SHP77 (cell line): ENCODE data around the gene BAD.
"Not testable (repeated sequence)": the region's sequence is repeated elsewhere in the genome, so short reads cannot be mapped to it uniquely, and the experiment has no call there.

Experiments
- DNase-seq, 2 experiments: peaks; one replicate each; lab custom pipeline; 2025; lab: John Stamatoyannopoulos, UW

BAD gene

DNA sequence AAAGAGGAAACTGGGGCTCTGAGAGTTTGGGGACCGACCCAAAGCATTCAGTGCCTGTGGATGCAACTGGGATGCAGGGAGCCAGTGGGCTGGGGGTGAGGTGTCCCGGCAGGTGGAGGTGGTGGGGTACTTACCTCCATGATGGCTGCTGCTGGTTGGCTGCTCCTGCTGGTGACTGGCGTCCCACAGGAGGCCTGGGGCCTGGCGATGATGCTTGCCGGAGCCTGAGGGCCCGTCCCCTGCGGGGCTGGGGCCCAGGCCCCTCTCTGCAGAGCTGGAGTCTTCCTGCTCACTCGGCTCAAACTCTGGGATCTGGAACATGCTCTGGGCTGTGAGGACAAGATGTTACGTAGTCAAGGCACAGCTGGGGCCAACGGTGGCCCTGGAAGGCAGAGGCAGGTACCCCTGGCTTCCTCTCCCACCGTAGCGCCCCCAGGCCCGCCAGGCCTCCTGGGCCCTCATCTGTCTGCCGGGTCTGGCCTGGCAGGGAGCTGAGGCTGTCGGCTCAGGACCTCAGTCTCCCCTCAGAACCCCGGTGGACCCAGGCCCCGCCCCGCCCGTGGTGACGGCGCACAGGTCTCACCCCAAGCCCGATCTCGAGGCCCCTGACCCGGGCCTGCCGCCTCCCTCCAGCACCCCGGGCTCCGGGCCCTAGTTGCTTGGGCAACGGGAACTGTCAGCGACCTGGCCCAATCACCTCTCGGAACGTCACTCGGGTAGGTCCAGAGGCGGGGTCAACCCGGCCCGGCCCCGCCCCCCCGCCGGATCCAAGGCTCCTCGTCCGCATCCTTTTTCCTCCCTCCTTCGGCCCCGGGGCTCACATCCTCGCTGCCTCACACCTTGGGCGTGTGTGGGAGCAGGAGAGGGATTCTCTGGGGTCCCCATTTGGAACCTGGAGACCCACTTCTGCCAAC, at the start of gene BAD:
BAD (minus strand) TSS at position 618 of the 914 bp plus-strand sequence; CDS start at position 321, 297 bp downstream.
- peak; percentile 84 to 90 for DNase-seq

DNA sequence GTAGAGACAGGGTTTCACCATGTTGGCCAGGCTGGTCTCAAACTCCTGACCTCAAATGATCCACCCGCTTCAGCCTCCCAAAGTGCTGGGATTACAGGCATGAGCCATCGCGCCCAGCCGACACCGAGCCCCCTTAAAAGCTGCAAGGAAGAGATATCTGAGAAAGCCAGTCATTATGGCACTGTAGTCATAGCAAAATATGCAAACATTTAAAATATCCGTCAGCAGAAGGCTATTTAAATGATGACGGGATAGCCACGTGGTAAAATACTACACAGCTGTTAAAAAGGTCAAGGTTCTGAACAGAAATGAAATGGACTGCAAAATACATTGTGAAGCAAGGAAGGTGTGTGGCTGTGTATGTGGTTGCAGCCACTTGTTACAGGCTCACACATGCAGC, 49.1 kb upstream of the BAD start:
- DNase-seq = no peak

DNA sequence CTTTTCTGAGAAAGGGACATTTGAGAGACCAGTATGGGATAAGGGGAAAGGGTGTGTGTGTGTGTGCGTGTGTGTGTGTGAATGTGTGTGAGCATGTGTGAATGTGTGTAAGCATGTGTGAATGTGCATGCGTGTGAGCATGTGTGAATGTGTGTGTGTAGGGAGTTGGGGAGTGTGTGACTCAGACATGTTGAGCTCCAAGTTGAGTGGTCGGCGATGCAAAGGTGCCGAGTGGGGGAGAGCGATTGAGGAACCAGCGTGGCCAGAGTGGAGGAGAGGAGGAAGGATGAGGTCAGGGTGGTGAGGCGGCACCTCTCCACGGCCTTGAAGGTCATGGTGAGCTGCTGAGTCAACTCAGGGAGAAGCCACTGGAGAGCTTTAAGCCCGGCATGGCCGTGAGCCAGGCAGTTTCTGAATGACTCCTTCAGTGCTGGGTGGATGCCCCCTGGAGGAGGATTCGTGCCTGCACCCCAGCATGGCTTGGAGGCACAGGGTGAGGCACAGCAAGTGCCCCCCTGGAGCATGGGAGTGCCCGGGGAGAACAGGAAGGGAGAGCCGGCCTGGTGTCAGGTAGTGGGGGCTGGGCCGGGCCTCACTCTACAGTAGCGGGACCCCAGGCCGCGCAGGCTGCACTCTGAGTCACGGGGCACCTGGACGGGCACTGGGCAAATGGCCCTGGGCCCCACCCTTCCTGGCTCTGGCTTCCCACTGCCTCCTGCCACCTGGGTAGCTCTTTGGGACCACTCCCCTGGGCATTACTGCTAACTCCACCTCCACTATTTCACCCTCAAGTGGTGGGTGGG, 47.3 kb upstream of the BAD start:
- DNase-seq = peak; percentile 63 to 79

DNA sequence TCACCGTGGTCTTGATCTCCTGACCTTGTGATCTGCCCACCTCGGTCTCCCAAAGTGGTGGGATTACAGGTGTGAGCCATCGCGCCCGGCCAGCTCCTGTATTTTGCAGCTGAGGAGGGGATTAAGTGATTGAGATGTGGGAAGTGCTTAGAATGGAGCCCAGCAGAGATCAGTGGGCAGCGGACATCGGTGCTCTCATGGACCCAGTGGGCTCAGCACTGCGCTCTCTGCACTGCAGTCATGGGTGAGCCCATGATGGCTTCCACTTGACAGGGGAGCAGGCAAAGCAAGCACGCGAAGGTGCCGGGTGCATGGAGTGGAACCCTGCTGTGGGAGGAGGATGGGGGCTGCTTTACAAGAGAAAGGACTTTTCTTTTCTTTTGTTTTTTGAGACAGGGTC, 46.4 kb upstream of the BAD start:
- DNase-seq = no peak

DNA sequence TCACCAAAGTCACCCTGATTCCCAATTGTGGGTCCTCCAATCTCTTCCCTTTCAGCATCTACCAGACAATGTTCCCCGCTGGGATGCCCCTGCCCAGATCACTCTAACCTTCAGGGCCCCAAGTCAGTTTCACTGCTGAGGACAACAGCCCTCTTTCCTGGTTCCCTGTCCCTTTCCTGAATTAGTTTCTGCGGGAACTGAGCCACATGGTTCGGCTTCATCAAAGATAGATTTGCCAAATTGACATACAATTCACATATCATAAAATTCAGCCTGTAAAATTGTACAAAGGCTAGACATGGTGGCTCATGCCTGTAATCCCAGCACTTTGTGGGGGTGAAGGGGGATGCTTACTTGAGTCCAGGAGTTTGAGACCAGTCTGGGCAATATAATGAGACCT, 43.5 kb upstream of the BAD start:
- no peak for DNase-seq

DNA sequence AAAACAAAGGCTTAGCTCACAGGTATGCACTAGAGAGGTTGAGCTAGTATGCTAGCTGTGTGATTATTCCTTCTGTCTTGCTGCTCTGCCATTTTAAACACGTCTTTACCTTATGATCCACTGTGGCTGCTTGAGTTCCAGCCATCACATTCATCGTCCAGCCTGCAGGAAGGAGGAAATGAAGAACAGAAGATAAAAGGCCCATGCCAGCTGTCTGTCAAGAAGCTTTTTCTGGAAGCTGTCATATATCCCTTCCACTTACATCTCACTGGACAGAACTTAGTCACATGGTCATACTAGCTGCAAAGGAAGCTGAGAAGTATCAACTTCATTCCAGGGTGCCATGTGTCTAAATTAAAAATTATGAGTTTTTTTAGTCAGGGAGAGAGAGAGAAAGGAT, 42.9 kb upstream of the BAD start:
- no peak for DNase-seq

DNA sequence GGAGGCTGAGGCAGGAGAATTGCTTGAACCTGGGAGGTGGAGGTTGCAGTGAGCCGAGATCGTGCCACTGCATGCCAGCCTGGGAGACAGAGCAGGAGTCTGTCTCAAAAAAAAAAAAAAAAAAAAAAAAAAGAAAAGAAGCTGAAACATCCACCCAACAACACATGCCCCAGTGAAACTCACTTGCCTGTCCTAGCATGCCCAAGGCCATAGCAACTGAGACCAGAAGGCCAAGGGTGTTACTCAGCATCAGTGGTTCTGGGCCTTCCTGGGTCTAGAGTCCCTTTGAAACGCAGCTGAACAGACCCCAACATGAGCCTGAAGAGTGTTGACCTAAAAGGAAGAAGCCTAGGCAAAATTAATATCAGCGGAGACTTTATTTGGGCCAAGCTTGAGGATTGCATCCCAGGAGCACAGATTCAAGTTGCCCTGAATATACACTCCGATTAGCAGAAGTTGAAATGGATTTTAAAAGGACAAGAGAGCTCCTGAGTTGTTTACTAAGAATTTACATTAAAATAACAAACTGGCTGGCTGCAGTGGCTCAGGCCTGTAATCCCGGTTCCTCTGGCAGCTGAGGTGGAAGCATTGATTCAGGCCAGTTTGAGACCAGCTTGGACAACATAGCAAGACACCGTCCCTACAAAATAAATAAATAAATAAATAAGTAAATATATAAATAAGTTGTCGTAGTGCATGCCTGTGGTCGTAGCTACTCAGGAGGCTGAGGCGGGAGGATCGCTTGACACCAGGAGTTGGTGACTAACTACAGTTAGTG, 40.4 kb upstream of the BAD start:
- no peak for DNase-seq

DNA sequence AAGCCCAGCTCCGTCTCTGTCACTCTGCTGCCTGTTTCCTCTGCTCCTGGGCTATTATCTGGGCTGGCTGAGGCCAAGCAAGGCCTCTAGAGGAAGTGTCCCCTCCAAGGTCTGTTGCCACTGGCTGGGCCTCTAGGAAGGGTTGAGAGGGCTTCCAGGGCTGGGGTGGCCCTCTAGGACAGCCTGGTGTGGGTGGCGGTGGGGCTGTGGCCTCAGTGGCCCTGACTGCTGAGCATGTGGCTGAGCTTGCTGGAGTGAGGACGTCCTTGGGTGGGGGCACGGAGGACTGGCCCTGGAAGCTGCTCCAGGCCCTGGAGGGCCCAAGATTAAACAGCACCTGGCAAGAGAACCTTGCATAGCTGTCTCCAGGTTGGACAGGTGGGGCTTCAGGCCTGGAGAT, 39.5 kb upstream of the BAD start:
- not testable (repeated sequence) for DNase-seq

DNA sequence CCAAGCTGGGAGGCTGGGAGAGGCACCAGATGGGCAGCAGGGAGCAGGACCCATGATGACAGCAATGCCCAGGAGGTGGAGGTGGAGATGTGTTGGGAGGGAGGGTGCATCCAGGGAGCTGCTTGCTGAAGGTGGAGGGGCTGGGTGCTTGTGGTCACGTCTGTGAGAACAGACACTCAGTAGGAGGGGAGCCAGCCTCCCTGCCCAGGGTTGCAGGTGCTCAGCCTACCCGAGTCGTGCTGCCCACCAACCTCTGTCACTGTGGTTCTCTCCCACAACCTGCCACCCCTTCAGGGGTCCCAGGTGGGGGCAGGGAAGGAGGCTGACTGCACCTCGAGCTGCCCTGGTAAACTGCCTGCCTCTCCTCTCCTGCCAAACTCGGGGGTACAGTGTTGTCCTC, 38.9 kb upstream of the BAD start:
- no peak for DNase-seq

DNA sequence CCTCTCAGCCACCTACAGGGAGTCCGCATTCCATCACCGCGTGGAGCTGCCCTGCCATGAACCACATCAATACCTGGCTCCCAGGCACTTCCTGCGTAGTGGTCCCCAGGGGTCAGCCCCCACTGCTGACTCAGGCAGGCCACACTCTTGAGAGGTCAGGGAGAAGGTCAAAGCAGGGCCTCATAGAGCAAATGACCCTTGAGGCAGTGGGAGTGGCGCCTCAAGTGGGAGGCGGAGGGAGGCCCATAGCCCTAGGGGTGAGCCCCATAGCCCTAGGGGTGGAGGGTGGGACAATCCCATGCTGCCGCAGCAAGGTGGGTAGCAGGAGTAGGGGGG, 38.4 kb upstream of the BAD start:
- no peak for DNase-seq

DNA sequence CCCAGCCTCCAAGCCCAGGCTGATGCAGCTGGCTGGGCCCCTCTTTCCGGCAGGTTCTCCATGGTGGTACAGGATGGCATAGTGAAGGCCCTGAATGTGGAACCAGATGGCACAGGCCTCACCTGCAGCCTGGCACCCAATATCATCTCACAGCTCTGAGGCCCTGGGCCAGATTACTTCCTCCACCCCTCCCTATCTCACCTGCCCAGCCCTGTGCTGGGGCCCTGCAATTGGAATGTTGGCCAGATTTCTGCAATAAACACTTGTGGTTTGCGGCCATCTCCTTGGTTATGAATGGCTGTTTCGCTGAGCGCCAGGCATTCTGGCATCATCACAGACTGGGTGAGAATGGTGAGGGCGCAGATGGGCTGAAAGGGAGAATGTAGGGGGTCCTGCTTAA, 37.1 kb upstream of the BAD start:
- DNase-seq = no peak

DNA sequence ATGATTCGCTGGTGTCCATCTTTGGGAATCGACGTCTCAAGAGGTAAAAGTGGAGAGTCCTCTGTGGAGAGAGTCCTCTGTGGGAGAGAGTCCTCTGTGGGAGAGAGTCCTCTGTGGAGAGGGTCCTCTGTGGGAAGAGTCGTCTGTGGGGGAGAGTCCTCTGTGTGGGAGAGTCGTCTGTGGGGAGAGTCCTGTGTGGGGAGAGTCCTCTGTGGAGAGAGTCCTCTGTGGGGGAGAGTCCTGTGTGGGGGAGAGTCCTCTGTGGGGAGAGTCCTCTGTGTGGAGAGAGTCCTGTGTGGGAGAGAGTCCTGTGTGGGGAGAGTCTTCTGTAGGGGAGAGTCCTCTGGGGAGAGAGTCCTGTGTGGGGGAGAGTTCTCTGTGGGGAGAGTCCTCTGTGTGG, 36.6 kb upstream of the BAD start:
- DNase-seq = no peak

DNA sequence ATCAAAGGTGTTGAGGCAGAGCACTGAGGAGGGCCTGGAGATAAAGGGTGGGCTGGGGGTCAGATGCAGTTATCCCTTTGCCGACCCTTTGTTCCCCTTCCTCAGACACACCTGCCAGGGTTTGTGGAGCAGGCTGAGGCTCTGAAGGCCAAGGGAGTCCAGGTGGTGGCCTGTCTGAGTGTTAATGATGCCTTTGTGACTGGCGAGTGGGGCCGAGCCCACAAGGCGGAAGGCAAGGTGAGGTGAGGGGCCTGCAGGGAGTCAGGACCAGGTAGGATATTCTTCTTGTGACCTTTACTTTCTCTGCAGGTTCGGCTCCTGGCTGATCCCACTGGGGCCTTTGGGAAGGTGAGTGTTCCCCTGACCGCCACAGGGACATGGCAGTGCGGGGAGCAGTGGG, 36.1 kb upstream of the BAD start:
- no peak for DNase-seq

DNA sequence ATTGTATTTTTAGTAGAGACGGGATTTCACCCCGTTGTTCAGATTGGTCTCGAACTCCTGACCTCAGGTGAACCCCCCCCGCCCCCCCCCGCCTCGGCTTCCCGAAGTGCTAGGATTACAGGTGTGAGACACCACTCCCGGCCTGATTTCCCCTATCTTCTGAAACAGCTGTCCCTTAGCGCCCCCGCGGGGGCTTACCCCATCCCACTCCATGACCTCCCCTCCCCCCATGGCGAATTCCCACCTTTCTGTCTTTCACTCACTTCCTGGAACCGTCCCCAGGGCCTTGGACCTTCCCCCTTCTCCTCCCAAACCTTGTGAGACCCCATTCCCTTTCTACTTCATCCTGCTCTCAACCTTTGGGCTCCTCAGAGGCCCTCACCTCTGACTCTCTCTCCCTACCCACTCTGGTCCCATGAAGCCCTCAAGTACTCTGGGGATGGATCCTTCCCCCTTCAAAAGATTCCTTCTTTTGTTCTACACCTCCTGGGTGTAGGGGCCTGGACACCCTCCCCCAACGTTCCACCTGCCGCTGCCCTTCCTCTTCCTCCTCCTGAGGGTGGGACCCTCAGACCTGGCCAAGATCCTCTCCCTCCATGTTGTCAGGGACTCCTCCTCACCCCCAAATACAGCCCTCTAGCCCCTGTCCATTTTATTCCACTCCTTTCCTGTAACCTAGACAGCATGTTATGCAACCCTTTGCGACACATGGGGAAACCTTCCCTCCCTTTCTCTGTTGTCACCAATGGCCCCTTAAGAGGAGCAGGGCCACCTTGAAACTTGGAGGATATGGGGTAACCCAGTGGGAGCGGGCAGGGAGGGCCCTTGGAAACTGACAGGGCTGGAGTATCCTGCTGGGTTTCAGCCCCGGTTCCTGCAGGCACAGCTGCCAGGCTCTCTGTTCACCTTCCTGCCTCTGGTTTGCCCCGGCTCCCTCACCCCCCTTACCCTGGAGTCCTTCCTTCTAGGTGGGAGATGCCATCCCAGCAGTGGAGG, 34.6 kb upstream of the BAD start:
- no peak for DNase-seq

DNA sequence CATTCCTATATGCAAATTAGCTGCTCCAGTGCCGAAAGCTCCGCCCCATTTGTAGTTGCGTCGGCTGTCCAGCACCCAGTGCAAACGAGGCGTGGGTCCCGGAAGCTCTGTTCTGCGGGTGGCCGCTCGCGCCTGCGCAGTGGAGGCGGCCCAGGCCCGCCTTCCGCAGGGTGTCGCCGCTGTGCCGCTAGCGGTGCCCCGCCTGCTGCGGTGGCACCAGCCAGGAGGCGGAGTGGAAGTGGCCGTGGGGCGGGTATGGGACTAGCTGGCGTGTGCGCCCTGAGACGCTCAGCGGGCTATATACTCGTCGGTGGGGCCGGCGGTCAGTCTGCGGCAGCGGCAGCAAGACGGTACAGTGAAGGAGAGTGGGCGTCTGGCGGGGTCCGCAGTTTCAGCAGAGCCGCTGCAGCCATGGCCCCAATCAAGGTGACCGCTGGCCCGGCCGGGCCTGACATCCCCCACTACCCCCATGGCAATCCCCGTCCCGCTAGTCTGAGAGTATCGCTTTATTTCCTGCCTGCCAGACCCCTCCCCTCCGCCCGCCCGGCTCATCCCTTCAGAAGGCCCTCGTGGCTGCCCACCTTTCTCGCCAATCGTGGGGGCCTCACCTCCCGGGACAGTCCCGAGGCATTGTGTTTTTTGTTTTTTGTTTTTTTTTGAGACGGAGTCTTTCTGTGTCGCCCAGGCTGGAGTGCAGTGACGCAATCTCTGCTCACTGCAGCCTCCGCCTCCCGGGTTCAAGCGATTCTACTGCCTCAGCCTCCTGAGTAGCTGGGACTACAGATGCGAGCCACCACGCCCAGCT, 33.7 kb upstream of the BAD start, which contains the start of gene PRDX5:
PRDX5 (plus strand) TSS at position 161 of the 805 bp plus-strand sequence; CDS start at position 256, 95 bp downstream.
- DNase-seq = peak; percentile 93 to 94

DNA sequence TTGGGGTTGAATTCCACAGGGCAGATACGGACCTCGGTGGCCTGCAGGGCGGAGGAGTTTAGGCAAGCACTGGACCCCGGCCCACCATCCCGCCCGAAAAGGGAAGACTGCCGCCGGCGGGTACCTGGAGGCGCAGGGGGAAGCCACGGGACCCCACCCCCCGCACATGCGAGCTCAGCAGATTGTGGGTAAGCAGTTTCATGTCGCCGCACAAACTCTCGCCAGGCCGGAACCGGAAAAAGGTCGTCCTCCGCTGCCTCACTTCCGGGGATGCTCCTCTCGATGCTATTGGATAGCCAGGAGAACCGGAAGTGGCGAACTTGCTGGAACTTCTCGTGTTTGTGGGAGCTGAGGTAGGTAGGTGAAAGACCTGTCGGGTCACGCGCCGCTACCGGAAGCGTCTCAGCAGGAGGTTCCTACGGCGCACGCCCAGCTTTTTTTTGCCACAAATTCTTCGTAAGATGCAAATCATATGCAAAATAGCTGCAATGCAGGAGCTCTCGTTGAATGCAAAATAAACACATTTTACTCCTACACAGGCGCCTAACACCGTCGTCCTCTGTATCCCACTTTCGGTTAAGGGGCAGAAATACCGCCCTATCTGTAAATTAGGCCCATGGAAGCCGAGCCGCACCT, 33.0 kb upstream of the BAD start, which contains the start of gene TRMT112:
TRMT112 (minus strand) TSS at position 235 of the 636 bp plus-strand sequence; CDS start at position 202, 33 bp downstream.
- peak; percentile 97 to 99 for DNase-seq

DNA sequence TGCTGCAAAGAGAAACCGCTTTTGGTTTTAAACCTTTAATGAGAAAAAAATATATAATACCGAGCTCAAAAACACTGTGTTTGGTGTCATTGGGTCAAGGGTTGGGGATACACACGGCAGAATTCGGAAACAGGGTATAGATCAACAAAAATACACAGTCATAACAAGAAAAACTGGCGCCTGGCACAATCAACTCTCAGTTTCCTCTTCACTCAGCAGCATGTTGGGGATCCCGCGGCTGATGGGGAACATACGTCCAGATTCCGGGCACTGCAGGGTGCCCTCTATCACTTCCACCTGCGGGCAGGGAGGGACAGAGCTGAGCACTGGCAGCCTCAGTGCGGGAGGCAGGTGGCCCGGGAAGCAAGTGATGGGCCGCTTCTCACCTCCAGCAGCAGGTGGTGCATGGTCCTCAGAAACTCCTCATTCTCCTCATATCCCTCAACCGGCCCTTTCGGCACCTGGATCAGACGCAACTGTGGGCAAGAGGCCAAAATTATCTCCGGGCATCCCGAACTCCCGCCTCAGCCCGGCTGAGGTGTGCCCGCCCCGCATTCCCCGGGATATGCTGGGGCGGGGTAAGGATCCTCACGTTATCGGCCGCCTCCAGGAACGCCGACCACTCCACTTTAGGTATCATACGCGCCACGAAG, 32.3 kb upstream of the BAD start:
- peak; percentile 60 to 71 for DNase-seq

DNA sequence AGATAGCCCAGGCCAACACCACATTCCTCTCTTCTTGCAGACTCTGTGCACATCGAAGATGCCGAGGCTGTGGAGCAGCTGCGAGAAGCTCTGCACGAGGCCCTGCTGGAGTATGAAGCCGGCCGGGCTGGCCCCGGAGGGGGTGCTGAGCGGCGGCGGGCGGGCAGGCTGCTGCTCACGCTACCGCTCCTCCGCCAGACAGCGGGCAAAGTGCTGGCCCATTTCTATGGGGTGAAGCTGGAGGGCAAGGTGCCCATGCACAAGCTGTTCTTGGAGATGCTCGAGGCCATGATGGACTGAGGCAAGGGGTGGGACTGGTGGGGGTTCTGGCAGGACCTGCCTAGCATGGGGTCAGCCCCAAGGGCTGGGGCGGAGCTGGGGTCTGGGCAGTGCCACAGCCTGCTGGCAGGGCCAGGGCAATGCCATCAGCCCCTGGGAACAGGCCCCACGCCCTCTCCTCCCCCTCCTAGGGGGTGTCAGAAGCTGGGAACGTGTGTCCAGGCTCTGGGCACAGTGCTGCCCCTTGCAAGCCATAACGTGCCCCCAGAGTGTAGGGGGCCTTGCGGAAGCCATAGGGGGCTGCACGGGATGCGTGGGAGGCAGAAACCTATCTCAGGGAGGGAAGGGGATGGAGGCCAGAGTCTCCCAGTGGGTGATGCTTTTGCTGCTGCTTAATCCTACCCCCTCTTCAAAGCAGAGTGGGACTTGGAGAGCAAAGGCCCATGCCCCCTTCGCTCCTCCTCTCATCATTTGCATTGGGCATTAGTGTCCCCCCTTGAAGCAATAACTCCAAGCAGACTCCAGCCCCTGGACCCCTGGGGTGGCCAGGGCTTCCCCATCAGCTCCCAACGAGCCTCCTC, 31.4 kb upstream of the BAD start:
- not testable (repeated sequence) for DNase-seq
